ENCODE measurements around the gene OGFOD1. TPM values are rescaled to one million over a fixed set of nuclear protein-coding genes. Genes with fewer than 3 reads are reported as not detected.

Gene OGFOD1
- total RNA-seq, 1 donor from 2014 or later: 25.7 TPM

DNA sequence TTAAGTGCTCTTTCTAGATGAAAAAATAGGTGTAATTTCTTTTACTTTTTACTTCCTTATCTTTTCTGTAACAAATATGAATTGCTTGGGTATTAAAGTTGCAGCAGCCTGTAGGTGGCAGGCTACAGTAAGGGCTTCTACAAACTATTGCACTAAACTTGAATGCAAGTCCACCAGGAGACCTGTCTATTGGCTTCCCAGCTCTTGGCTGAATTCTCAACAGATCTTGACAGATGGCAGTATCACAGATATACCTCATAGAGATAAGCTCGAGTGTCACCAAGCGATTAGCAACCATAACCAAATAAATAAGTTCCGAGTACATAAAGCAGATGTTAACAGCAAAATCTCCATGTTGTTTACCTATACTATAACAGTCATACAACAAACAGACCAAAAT lies 62.6 kb downstream of the OGFOD1 start:
- no peak for DNase-seq

DNA sequence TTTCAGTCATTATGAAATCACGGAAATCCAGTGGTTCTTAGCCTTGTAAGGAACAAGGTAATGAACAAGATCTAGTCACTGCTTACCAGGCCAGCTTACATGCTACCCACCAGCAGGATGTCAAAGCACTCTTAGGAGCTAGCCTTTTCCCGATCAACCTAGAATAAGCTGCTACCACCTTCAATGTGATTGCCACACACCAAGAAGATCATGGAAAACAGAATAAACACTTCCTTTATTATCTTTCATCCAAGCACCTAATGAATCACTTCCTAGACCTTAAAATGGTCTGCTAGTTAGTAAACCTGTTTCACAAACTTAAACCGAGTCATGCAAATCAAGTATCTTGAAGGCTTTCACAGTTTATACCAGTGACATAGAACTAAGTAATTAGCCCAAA lies 63.5 kb downstream of the OGFOD1 start:
- intact Hi-C loops (cut with DNase I): loop anchor here (5.0 kb wide), 1 partner anchor 187 kb away; no protein-coding TSS in a partner anchor
- DNase-seq (no peak), ATAC-seq (ENCODE audit: poor library complexity) (no peak)

More for the DNA sequence above, 62.6 kb downstream of the OGFOD1 start:
- peak; percentile 82 for ATAC-seq (ENCODE audit: poor library complexity)
- intact Hi-C loops (cut with DNase I): loop anchor here (5.0 kb wide), 1 partner anchor 188 kb away; no protein-coding TSS in a partner anchor

DNA sequence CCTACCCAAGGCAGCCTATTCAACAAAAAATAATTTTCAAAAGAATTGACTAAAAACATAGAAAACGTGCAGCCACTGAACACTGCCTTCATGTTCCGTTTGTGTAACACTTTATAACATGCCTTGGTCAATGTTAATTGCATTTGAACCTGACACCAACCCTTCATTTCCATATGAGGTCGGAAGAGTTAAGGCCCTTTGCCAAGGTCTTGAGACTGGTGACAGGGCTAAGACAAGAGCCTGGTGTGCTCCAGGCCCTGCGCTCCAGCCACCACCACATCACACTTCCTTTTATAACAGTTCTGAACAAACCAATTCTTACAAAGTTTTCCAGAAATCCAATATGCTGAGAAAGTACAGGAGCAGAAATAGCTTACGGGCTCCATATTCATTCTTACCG lies 64.3 kb downstream of the OGFOD1 start:
- DNase-seq (no peak), ATAC-seq (ENCODE audit: poor library complexity) (no peak)
- intact Hi-C loops (cut with DNase I): no loop called here

DNA sequence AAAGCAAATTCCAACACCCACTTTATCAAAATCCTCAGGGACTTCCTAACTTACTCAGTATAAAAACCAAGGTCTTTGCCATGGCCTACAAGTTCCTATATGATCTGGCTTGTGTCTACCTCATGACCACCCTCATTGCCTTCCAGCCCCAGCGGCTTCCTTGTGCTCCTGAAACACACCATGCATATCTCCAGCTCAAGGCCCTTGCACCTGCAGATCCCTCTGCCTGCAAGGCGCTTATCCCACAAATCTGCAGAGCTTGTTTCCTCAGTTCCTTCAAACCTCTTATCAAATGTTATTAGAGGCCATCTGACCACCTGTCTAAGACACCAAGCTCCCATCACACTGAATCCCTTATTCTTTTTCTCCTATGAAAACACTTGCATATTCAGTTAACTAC lies 65.9 kb downstream of the OGFOD1 start:
- ATAC-seq (ENCODE audit: poor library complexity) (no peak), DNase-seq (no peak)
- intact Hi-C loops (cut with DNase I): no loop called here

DNA sequence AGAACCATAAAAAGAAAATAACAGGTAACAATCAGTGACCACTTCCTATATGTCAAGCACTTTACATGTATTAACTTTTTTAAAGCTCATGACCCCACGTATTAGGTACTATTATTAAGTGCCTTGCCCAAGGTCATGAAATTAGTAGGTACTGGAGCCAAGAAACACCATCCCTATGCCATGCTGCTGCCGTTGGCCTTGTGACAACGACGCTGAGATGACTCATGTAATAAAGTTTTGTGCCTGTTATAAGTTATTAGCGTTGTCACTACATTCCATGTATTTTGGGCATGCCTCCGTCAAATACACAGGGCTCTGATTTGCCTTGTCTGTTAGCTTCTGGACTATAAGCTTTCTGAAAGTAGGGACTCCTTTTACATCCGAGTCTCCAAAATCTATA lies 67.1 kb downstream of the OGFOD1 start:
- ATAC-seq (ENCODE audit: poor library complexity) (no peak), DNase-seq (no peak)
- intact Hi-C loops (cut with DNase I): no loop called here

DNA sequence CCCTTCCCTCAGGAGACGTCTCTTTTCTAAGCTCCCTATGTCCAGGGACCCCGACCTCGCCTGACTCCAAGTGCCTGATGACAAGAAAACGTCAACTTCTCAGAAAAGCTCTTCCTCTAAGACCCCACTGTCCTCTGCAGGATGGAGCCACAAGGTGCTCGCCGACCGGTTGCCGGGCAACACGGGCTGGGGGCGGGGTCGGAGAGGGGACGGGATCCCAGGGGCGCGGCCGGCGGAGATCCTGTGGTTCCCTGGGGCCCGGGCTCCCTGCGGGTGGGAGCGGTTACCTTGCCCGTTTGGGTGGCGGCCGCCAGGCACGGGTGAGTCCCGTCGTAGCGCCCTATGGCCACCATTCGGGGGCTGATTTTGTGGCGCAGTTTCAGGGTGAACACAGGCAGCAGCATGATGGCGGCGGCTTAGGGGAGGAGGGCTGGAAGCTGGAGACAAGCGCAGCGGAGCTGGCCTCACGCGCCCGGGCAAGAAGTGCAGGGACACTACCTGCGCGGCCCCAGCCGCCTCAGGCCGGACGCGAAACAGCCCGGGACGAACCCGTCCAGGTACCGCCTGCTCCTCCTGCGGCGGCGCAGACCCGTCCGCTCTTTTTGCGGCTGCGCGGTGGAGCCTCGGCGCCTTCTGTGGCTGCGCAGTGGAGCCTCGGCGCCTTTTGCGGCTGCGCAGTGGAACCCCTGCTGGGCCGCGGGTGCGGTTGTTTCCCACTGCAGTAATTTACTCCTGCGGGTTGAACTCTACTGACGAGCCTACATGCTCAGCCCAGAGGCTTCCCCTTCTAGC lies 68.3 kb downstream of the OGFOD1 start, which contains the start of gene BBS2:
Gene BBS2, minus strand, starts transcription at position 566 of the 792 bp plus-strand sequence. Its CDS starts 162 bp downstream, at position 404.
- intact Hi-C loops (cut with DNase I): loop anchor here (5.0 kb wide), 1 partner anchor 83 kb away; no protein-coding TSS in a partner anchor
- ATAC-seq (ENCODE audit: poor library complexity): peak; percentile 99
- DNase-seq: peak; percentile 96

DNA sequence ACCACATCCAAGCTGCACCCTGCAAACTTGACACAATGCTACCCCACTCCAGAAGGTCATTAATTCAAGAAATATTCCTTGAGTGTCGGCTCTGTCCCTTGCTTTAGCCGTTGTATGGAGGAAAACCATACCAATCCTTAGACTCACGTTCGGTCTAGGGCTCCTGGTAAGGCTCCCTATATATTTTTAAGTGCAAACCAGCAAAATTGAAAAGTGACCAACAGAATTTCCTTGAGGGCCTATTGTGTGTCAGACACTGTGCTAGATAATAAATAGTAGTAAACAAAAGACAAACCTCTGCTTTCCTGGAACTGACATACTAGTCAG lies 68.9 kb downstream of the OGFOD1 start:
- no peak for DNase-seq
- ATAC-seq (ENCODE audit: poor library complexity): no peak
- intact Hi-C loops (cut with DNase I): loop anchor here (5.0 kb wide), 1 partner anchor 82 kb away; no protein-coding TSS in a partner anchor

DNA sequence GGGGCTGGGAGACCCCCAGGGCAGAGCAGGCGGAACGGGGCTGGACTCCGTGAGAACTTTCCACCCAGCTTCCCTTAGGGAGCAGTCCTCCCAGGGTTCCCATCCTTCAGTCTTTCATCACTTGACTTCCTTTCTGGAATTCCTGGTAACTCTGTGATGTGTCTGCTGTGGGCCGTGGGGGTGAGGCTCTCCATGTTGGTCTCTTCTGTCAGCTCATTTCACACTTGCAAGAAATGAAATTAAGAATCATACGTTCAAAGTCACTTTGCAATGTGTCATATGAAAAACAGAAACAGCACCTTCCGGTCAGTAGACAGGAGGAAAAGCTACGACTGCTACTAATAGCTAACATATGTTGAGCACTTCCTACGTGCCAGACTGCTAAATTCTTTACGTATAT lies 73.9 kb downstream of the OGFOD1 start:
- ATAC-seq (ENCODE audit: poor library complexity): no peak
- DNase-seq: no peak
- intact Hi-C loops (cut with DNase I): no loop called here

Other genes starting within 250 kb of the OGFOD1 start
- 63.0 TPM for gene AMFR, start 26.0 kb upstream of the OGFOD1 start, total RNA-seq
- gene NUDT21, start 222 bp upstream of the OGFOD1 start, total RNA-seq: 56.2 TPM
- 39.0 TPM for gene BBS2, start 68.5 kb downstream of the OGFOD1 start, total RNA-seq
- gene MT4, start 113.5 kb downstream of the OGFOD1 start, total RNA-seq: not detected
- 3.5 TPM for gene MT3, start 138.0 kb downstream of the OGFOD1 start, total RNA-seq
- 87.9 TPM for gene MT2A, start 157.0 kb downstream of the OGFOD1 start, total RNA-seq
- 109 TPM for gene MT1E, start 174.2 kb downstream of the OGFOD1 start, total RNA-seq
- gene MT1M, start 181.1 kb downstream of the OGFOD1 start, total RNA-seq: 5.4 TPM
- 2.3 TPM for gene MT1A, start 187.1 kb downstream of the OGFOD1 start, total RNA-seq
- gene MT1B, start 200.3 kb downstream of the OGFOD1 start, total RNA-seq: not detected
- gene MT1F, start 206.4 kb downstream of the OGFOD1 start, total RNA-seq: 2.1 TPM
- gene MT1G, start 216.5 kb downstream of the OGFOD1 start, total RNA-seq: 1.3 TPM
- gene MT1H, start 218.3 kb downstream of the OGFOD1 start, total RNA-seq: not detected
- 105 TPM for gene MT1X, start 230.9 kb downstream of the OGFOD1 start, total RNA-seq